GM19395 (cell line): Measurements from ENCODE around the gene ROR1.
A peak's percentile ranks its signal among the peaks of the same experiment; 100 is the strongest.

Experiments
- ATAC-seq: cut with Tn5 transposase; IDR thresholded peaks from one replicate; pipeline ENCODE4 v1.9.1; 2021; ENCODE audit warnings: mild to moderate bottlenecking, moderate library complexity; ENCODE audit not compliant: unreplicated experiment

Gene ROR1

GRCh38 chr1:64000021-64000420 lies 226.2 kb downstream of the ROR1 start:
- no peak for ATAC-seq

- no peak for ATAC-seq
These were observed 227.2 kb downstream of the ROR1 start for GRCh38 chr1:64001038-64001437.

- no peak for ATAC-seq
These were observed 230.7 kb downstream of the ROR1 start for GRCh38 chr1:64004451-64005025.

GRCh38 chr1:64005801-64006200 lies 232.0 kb downstream of the ROR1 start:
- ATAC-seq: no peak

- ATAC-seq: no peak
These were observed 232.6 kb downstream of the ROR1 start for GRCh38 chr1:64006276-64007051.

GRCh38 chr1:64010316-64010715 lies 236.5 kb downstream of the ROR1 start:
- no peak for ATAC-seq

- no peak for ATAC-seq
These were observed 239.6 kb downstream of the ROR1 start for GRCh38 chr1:64013395-64013794.

GRCh38 chr1:64019818-64020217 lies 246.0 kb downstream of the ROR1 start:
- ATAC-seq: peak; percentile 88

GRCh38 chr1:64021066-64021465 lies 247.2 kb downstream of the ROR1 start:
- ATAC-seq: no peak

- no peak for ATAC-seq
These were observed 251.2 kb downstream of the ROR1 start for GRCh38 chr1:64025051-64025450.

- no peak for ATAC-seq
These were observed 255.2 kb downstream of the ROR1 start for GRCh38 chr1:64029037-64029436.

GRCh38 chr1:64030411-64030810 lies 256.6 kb downstream of the ROR1 start:
- no peak for ATAC-seq

- ATAC-seq: no peak
These were observed 257.4 kb downstream of the ROR1 start for GRCh38 chr1:64031236-64031635.

GRCh38 chr1:64033667-64034220 lies 259.9 kb downstream of the ROR1 start:
- ATAC-seq: no peak

GRCh38 chr1:64036549-64036948 lies 262.7 kb downstream of the ROR1 start:
- ATAC-seq: no peak

GRCh38 chr1:64038119-64038518 lies 264.3 kb downstream of the ROR1 start:
- ATAC-seq: no peak

GRCh38 chr1:64038965-64039364 lies 265.1 kb downstream of the ROR1 start:
- no peak for ATAC-seq

GRCh38 chr1:64039390-64039926 lies 265.6 kb downstream of the ROR1 start:
- no peak for ATAC-seq

- no peak for ATAC-seq
These were observed 267.7 kb downstream of the ROR1 start for GRCh38 chr1:64041371-64042131.

- no peak for ATAC-seq
These were observed 268.7 kb downstream of the ROR1 start for GRCh38 chr1:64042331-64043100.

GRCh38 chr1:64043288-64043687 lies 269.5 kb downstream of the ROR1 start:
- no peak for ATAC-seq
